ENCODE data around the gene ARHGAP4. TPM values are rescaled to one million over a fixed set of nuclear protein-coding genes. Genes with fewer than 3 reads are reported as not detected.

ARHGAP4 gene
- total RNA-seq, 4 donors from 2014 or later, result 23.0 to 90.9 (median 32.7) TPM

DNA sequence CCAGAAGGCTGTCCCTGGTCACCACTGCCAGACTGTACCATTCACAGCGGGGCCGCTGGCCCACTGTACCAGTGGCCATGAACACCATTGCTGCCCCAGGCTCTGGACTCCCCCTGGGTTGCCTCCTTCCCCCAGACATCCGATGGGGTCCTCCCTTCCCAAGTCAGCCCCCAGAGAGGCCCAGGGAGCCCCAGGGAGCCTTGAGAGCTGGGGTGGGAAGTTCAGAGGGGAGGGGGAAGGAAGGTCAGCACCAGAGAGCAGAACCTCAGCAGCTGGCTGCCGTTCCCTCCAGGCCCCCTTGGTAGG lies 441 bp upstream of the ARHGAP4 start:
- Histone ChIP-seq H3K4me3 (peak overlapping the region in 3 of 4 donors; percentile 19 to 71 (median 29)), H3K9me3 (no peaks in the 10 kb centered on the region), H3K36me3 (peaks cover 0 to 17% (median 0%) of the 10 kb centered on the region in 3 donors), H3K27me3 (peaks cover 0 to 22% of the 10 kb centered on the region in 2 donors), H3K27ac (peak overlapping the region in 3 of 4 donors; percentile 94 to 98 (median 94)), H3K4me1 (peaks cover 0 to 65% (median 18%) of the 10 kb centered on the region in 4 donors)
- TF ChIP-seq EP300 (IDR thresholded peaks at IDR 0.05) (no peak), POLR2A (IDR thresholded peaks at IDR 0.05) (no peak)
- TF ChIP-seq, protein P1, sequence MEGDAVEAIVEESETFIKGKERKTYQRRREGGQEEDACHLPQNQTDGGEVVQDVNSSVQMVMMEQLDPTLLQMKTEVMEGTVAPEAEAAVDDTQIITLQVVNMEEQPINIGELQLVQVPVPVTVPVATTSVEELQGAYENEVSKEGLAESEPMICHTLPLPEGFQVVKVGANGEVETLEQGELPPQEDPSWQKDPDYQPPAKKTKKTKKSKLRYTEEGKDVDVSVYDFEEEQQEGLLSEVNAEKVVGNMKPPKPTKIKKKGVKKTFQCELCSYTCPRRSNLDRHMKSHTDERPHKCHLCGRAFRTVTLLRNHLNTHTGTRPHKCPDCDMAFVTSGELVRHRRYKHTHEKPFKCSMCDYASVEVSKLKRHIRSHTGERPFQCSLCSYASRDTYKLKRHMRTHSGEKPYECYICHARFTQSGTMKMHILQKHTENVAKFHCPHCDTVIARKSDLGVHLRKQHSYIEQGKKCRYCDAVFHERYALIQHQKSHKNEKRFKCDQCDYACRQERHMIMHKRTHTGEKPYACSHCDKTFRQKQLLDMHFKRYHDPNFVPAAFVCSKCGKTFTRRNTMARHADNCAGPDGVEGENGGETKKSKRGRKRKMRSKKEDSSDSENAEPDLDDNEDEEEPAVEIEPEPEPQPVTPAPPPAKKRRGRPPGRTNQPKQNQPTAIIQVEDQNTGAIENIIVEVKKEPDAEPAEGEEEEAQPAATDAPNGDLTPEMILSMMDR (IDR thresholded peaks at IDR 0.05), result no peak
- WGBS, 2 donors, result 31% methylated on average over 4 of the region's 4 CpGs; no CpG with 5 or more reads in 1 of the 2 donors
- DNase-seq (ENCODE audit: low spot score in 2 of 2), result no peak

GRCh38 chrX:153925387-153925738 lies 701 bp downstream of the ARHGAP4 start:
- peak overlapping the region in 3 of 4 donors; percentile 63 to 94 (median 94) for H3K27ac ChIP-seq
- 58 to 69% methylated on average over 2 to 4 of the region's 4 CpGs for whole genome bisulfite sequencing, 2 donors
- H3K9me3 ChIP-seq, result no peaks in the 10 kb centered on the region
- peaks cover 0 to 5% (median 0%) of the 10 kb centered on the region in 3 donors for H3K36me3 ChIP-seq
- no peak for TF ChIP-seq EP300 (IDR thresholded peaks at IDR 0.05)
- peaks cover 0 to 22% of the 10 kb centered on the region in 2 donors for H3K27me3 ChIP-seq
- H3K4me1 ChIP-seq, result peaks cover 0 to 73% (median 19%) of the 10 kb centered on the region in 4 donors
- H3K4me3 ChIP-seq, result peak overlapping the region in 3 of 4 donors; percentile 1 to 71 (median 39)
- no peak for DNase-seq (ENCODE audit: low spot score in 2 of 2)

GRCh38 chrX:153924149-153924861 lies 1.8 kb downstream of the ARHGAP4 start:
- 11 to 39% methylated on average over 14 of the region's 14 CpGs for whole genome bisulfite sequencing, 2 donors
- peak overlapping the region in 2 of 4 donors; percentile 3 to 71 for H3K4me3 ChIP-seq
- peaks cover 0 to 22% of the 10 kb centered on the region in 2 donors for H3K27me3 ChIP-seq
- no peaks in the 10 kb centered on the region for H3K9me3 ChIP-seq
- no peak for DNase-seq (ENCODE audit: low spot score in 2 of 2)
- peaks cover 0 to 71% (median 19%) of the 10 kb centered on the region in 4 donors for H3K4me1 ChIP-seq
- peak overlapping the region in 2 of 4 donors; percentile 33 to 38 for H3K27ac ChIP-seq
- no peak for TF ChIP-seq POLR2A (IDR thresholded peaks at IDR 0.05)
- TF ChIP-seq, protein P1 (IDR thresholded peaks at IDR 0.05), result peak in 4 of 5 experiments; percentile 15 to 34 (median 25)
- no peak for TF ChIP-seq EP300 (IDR thresholded peaks at IDR 0.05)
- no peaks in the 10 kb centered on the region for H3K36me3 ChIP-seq

DNA sequence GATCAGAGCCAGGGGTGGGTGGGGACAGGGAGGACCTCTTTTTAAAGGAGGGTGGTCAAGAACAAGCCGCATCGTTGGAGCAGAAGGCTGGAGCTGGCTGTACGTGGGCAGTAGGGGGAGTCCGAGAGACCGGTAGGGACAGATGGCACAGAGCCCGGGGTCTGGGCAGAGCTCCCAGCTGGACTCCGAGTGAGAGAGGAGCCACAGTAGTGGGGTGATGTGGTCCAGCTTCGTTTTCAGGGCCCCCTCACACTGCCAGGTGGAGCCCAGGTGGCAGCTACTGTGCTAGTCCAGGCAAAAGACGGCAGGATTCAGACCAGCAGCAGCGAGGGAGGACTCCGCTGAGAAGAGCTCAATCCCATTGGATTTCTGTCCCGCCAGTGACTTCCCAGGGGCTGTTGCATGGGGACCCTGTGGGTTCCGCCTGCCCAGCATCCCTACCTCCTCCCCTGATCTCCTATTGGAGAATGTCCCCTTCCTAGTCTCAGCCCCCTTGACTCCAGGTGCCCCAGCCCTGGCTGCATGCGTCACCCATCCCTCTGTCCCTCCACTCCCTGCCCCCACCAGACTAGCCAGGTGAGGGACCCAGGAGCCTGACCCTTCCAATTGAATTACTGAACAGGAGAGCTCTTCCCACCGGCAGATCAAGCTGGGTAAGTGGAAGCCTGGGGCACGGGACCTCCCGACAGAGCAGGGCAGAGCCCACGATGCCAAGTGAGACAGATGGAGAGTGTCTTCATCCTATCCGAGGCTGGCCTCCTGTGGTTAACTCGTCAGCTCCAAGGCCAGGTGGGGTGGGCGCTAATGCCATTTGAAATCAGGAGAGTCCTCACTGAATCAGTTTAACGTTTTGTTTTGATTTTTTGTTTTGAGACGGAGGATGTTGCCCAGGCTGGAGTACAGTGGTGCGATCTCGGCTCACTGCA lies 2.9 kb downstream of the ARHGAP4 start:
- peaks cover 0 to 62% (median 16%) of the 10 kb centered on the region in 4 donors for H3K4me1 ChIP-seq
- no peaks in the 10 kb centered on the region for H3K9me3 ChIP-seq
- 52 to 59% methylated on average over 15 to 25 of the region's 25 CpGs for WGBS, 2 donors
- no peaks in the 10 kb centered on the region for H3K36me3 ChIP-seq
- H3K27ac ChIP-seq, result no peak overlapping the region
- no peak overlapping the region for H3K4me3 ChIP-seq
- peak; percentile 57 to 74 for DNase-seq (ENCODE audit: low spot score in 2 of 2)
- peaks cover 0 to 22% of the 10 kb centered on the region in 2 donors for H3K27me3 ChIP-seq
- TF ChIP-seq, protein P1 (IDR thresholded peaks at IDR 0.05), result peak; percentile 22 to 65 (median 45)
- TF ChIP-seq POLR2A (IDR thresholded peaks at IDR 0.05) (no peak), EP300 (IDR thresholded peaks at IDR 0.05) (no peak)

DNA sequence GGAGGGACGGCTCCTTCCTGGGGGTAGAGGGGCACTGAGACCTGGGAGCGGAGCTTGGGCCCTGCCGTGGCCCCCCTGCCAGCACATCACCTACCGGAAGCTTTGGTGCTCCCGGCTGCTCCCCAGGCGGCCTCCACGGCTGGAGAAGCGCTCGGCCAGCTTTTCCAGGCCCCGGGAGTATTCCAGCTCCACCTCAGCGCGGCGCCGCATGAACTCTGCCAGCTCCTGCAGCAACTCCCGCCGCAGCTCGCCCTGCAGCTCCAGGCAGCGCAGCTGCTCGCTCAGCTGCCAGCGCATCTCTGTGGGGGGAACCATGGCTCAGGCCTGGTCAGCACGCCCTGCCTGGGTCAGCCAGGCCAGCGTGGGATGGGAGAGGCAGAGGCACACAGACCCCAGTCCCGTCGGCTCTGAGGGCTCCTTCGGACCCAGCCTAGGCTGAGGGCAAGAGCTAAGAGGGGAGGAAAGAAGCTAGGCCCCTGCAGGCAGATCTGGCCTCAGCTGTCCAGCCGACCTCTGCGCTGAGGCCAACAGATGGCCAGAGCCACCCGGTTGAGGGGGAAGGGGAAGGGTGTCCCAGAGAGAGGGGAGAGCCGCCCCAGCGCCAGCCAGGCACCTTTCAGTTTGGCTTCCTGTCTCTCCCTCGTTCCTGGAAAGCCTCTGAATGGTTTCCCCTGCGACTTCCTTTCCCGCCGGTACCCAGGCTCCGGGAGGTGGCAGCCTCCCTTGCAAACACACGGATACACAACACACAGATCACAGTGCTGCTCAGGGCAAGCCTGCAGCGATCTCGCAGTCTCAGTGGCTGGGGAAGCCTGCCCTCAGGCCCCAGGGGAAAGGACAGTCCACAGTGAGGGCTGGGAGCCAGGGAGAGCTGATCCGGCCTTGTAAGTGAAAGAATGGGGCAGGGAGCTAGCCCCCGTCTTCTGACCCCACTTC lies 4.3 kb downstream of the ARHGAP4 start:
- H3K27me3 ChIP-seq, result peaks cover 0 to 21% of the 10 kb centered on the region in 2 donors
- TF ChIP-seq POLR2A (IDR thresholded peaks at IDR 0.05) (no peak), EP300 (IDR thresholded peaks at IDR 0.05) (no peak)
- TF ChIP-seq, protein P1 (IDR thresholded peaks at IDR 0.05), result no peak
- DNase-seq (ENCODE audit: low spot score in 2 of 2), result no peak
- H3K4me1 ChIP-seq, result peaks cover 0 to 55% (median 10%) of the 10 kb centered on the region in 4 donors
- H3K9me3 ChIP-seq, result no peaks in the 10 kb centered on the region
- H3K27ac ChIP-seq, result no peak overlapping the region
- no peak overlapping the region for H3K4me3 ChIP-seq
- WGBS, 2 donors, result 40 to 69% methylated on average over 3 to 28 of the region's 40 CpGs
- no peaks in the 10 kb centered on the region for H3K36me3 ChIP-seq

Data from tibial nerve (tissue), 4 donors.